K562 (cell line): ENCODE measurements around the gene ODAD4. TPM values are rescaled to one million over a fixed set of nuclear protein-coding genes. Genes with fewer than 3 reads are reported as not detected.

Experiments
- ATAC-seq: fragments of 200-7000 bp; cut with Tn5 transposase; 3 replicates; pipeline ENCODE4 v1.9.1; 2020; ENCODE audit warnings: moderate library complexity
- BruUV-seq: library from RNA; stranded (reverse); fragments of 400-500 nt; replicated peaks from 2 replicates; lab custom pipeline; 2021; lab: Mats Ljungman, UMichigan
- CTCF ChIA-PET: fragments of 300-600 bp; formaldehyde crosslinking; extraction: SDS; loops from one replicate; lab custom pipeline; 2021; ENCODE audit warnings: low intra/inter-chr PET ratio; lab: Yijun Ruan, JAX
- POLR2A ChIA-PET: fragments of 300-600, 350-650 bp; sonication (Branson Sonifier 250); formaldehyde crosslinking; extraction: SDS; loops from one replicate; lab custom pipeline; 2021; ENCODE audit warnings: antibody characterized with exemption, inconsistent platforms; lab: Yijun Ruan, JAX
- DNase-seq, 4 experiments: peaks; one replicate each; pipeline versions ENCODE4 v3.0.0 to v3.0.0-alpha.2; 2011 to 2018; ENCODE audit warnings: low spot score in 3 of 4, mixed read lengths in 3 of 4; ENCODE audit errors: extremely low read depth in 1 of 4
- FAIRE-seq: peaks from 2 replicates; lab custom pipeline; 2011; peaks lifted over from hg19 to GRCh38; lab: Jason Lieb, UNC
- H2AFZ ChIP-seq: 2 replicates; pipeline ENCODE4 v1.6.0; 2011; ENCODE audit warnings: low read depth, low read length, control low read depth, inconsistent platforms
- H3K27ac ChIP-seq: fragments of 200-600 bp; 3 replicates; pipeline ENCODE4 v1.8.0; 2011; ENCODE audit warnings: low read depth, mild to moderate bottlenecking, control low read depth, inconsistent platforms, low read length, moderate library complexity, mixed read lengths; ENCODE audit errors: extremely low read depth
- H3K27me3 ChIP-seq, 2 experiments: fragments of 300-600 bp in 1 of 2; 2 replicates in 1 of 2; 3 replicates in 1 of 2; pipeline versions ENCODE4 v1.6.0 to v1.8.0; 2011; ENCODE audit warnings: inconsistent platforms in 2 of 2, low read length in 2 of 2, mild to moderate bottlenecking in 1 of 2, mixed read lengths in 1 of 2, moderate library complexity in 1 of 2; ENCODE audit not compliant: control insufficient read depth in 2 of 2, insufficient read depth in 2 of 2
- H3K36me3 ChIP-seq: fragments of 300-600 bp; 3 replicates; pipeline ENCODE4 v1.8.0; 2011; ENCODE audit warnings: mild to moderate bottlenecking, low read length, inconsistent platforms; ENCODE audit not compliant: control insufficient read depth, insufficient read depth
- H3K4me1 ChIP-seq, 2 experiments: fragments of 200-600 bp in 1 of 2; replicated peaks in 1 of 2; 2 replicates in 1 of 2; 3 replicates in 1 of 2; pipeline versions ENCODE4 v1.5.1 to v1.8.0; 2011; ENCODE audit warnings: inconsistent platforms in 2 of 2, low read length in 2 of 2, mild to moderate bottlenecking in 1 of 2, mixed read lengths in 1 of 2, moderate library complexity in 1 of 2; ENCODE audit not compliant: control insufficient read depth in 2 of 2, insufficient read depth in 2 of 2
- H3K4me2 ChIP-seq: 2 replicates; pipeline ENCODE4 v1.6.1; 2011; ENCODE audit warnings: low read length, control low read depth, inconsistent platforms, mixed read lengths; ENCODE audit not compliant: insufficient read depth
- H3K4me3 ChIP-seq: fragments of 200-600 bp; sonication (generic), shearing (Covaris generic); 2 replicates; pipeline ENCODE4 v1.5.1; 2016; ENCODE audit warnings: control low read depth, inconsistent platforms
- H3K79me2 ChIP-seq: fragments of 200-600 bp; 3 replicates; pipeline ENCODE4 v1.8.0; 2011; ENCODE audit warnings: low read length, inconsistent platforms; ENCODE audit not compliant: control insufficient read depth, insufficient read depth
- H3K9ac ChIP-seq, 2 experiments: 2 replicates each; pipeline versions ENCODE4 v1.6.0 to v1.6.1; 2011; ENCODE audit warnings: low read depth in 2 of 2, low read length in 2 of 2, control low read depth in 1 of 2, inconsistent platforms in 1 of 2, mild to moderate bottlenecking in 1 of 2, mixed read lengths in 1 of 2; ENCODE audit not compliant: insufficient read depth in 1 of 2
- H3K9me1 ChIP-seq: one replicate; pipeline ENCODE4 v1.6.0; 2011; ENCODE audit warnings: inconsistent platforms, mild to moderate bottlenecking, low read length, moderate library complexity; ENCODE audit not compliant: control insufficient read depth, insufficient read depth
- H3K9me3 ChIP-seq: replicated peaks from 2 replicates; pipeline ENCODE4 v1.5.1; 2011; ENCODE audit warnings: low read depth, low read length, inconsistent platforms; ENCODE audit not compliant: control insufficient read depth, insufficient read depth
- H4K20me1 ChIP-seq: replicated peaks from 2 replicates; pipeline ENCODE4 v1.6.1; 2011; ENCODE audit warnings: low read length, inconsistent platforms, mixed read lengths; ENCODE audit not compliant: control insufficient read depth, insufficient read depth
- BRCA1 ChIP-seq, 2 experiments: fragments of 450-650 bp in 1 of 2; sonication (generic) in 1 of 2; formaldehyde crosslinking in 1 of 2; IDR thresholded peaks; 2 replicates each; pipeline versions ENCODE4 v1.5.0 to v1.6.1; 2017 to 2020; ENCODE audit warnings: mild to moderate bottlenecking in 1 of 2, missing genetic modification reagents in 1 of 2
- CAMTA2 ChIP-seq: fragments of 250-450 bp; sonication (Bioruptor Pico); conservative IDR thresholded peaks from 2 replicates; pipeline ENCODE4 v1.5.1; 2022
- CBX3 ChIP-seq, 2 experiments: IDR thresholded peaks; 1 replicate in 1 of 2; 2 replicates in 1 of 2; pipeline ENCODE4 v1.6.1; 2012; ENCODE audit warnings: inconsistent platforms in 2 of 2, low read length in 2 of 2, borderline replicate concordance in 1 of 2, control low read depth in 1 of 2
- CC2D1A ChIP-seq: fragments of 450-650 bp; IDR thresholded peaks from 2 replicates; pipeline ENCODE4 v1.6.1; 2017; ENCODE audit warnings: mild to moderate bottlenecking
- MTA2 ChIP-seq: fragments of 450-650 bp; IDR thresholded peaks from 2 replicates; pipeline ENCODE4 v1.6.1; 2016; ENCODE audit warnings: low read depth
- NBN ChIP-seq: fragments of 450-650 bp; IDR thresholded peaks from 2 replicates; pipeline ENCODE4 v1.6.1; 2016; ENCODE audit warnings: low read depth, mild to moderate bottlenecking
- RB1 ChIP-seq: fragments of 450-650 bp; IDR thresholded peaks from 2 replicates; pipeline ENCODE4 v1.6.1; 2017; ENCODE audit warnings: low read depth, mild to moderate bottlenecking
- SMAD1 ChIP-seq: fragments of 150-350 bp; IDR thresholded peaks from 2 replicates; pipeline ENCODE4 v1.6.1; 2014; ENCODE audit warnings: low read length, low read depth; ENCODE audit not compliant: partially characterized antibody
- YBX1 ChIP-seq: fragments of 450-650 bp; IDR thresholded peaks from 2 replicates; pipeline ENCODE4 v1.7.1; 2016; ENCODE audit warnings: mild to moderate bottlenecking
- ZKSCAN8 ChIP-seq: fragments of 200-800 bp; sonication (Bioruptor generic); IDR thresholded peaks from 2 replicates; pipeline ENCODE4 v1.6.1; 2016; ENCODE audit warnings: missing genetic modification characterization, missing compliant biosample characterization
- ZNF174 ChIP-seq: fragments of 250-450 bp; sonication (Bioruptor Pico); IDR thresholded peaks from 2 replicates; pipeline ENCODE4 v1.4.0; 2020; ENCODE audit warnings: mild to moderate bottlenecking
- ZNF316 ChIP-seq: fragments of 450-650 bp; IDR thresholded peaks from 2 replicates; pipeline ENCODE4 v1.6.1; 2016
- ZNF324 ChIP-seq: fragments of 250-450 bp; sonication (Bioruptor Pico); IDR thresholded peaks from 2 replicates; pipeline ENCODE4 v1.4.0; 2020; ENCODE audit warnings: mild to moderate bottlenecking
- WGBS: fragments of 100-300 bp; shearing (Covaris generic); methylation state at CpG from one replicate; pipeline ENCODE4 v1.1.6; 2016; ENCODE audit warnings: low coverage, mixed read lengths; ENCODE audit not compliant: insufficient coverage; ENCODE audit errors: missing lambda C conversion rate; 5-methylcytosine and 5-hydroxymethylcytosine counted together
- in situ Hi-C: fragments of 300-500 bp; cut with MboI; formaldehyde crosslinking; loops from 4 replicates; pipeline ENCODE4 v1.15.0; 2018; ENCODE audit warnings: inconsistent platforms, mixed read lengths
- intact Hi-C: fragments of 100-400 bp; cut with micrococcal nuclease; formaldehyde crosslinking; loops from 2 replicates; pipeline ENCODE4 v1.14.2; 2022
- polyA plus RNA-seq, 8 experiments: library from polyadenylated mRNA; depleted of rRNA in 4 of 8; stranded (reverse) in 5 of 8; unstranded in 3 of 8; fragments of >200 nt; fragmentation: Nextera tagmentation in 2 of 8; fragmentation: Illumina TruSeq in 1 of 8; extraction: Ambion mirVana in 2 of 8; extraction: Trizol in 1 of 8; gene quantifications; 2 replicates each; pipeline versions ENCODE4 v1.2.1 to v1.2.3, GENCODE V29; 2011 to 2014; ENCODE audit warnings: inconsistent platforms in 1 of 8, missing spikeins in 1 of 8
- total RNA-seq, 7 experiments: library from RNA; depleted of rRNA in 6 of 7; stranded (reverse); fragments of >200 nt in 6 of 7; fragmentation: Illumina TruSeq in 2 of 7; extraction: Trizol in 2 of 7; gene quantifications; 2 replicates each; pipeline versions ENCODE4 v1.2.1 to v1.2.3, GENCODE V29; 2011 to 2021; ENCODE audit warnings: low replicate concordance in 1 of 7
- TF ChIP-seq, protein P1 (sequence below): fragments of 450-650 bp; IDR thresholded peaks from 2 replicates; pipeline ENCODE4 v1.6.1; 2016; ENCODE audit warnings: low read depth, mild to moderate bottlenecking, moderate library complexity
- TF ChIP-seq, protein P2 (sequence below): fragments of 450-650 bp; formaldehyde crosslinking; IDR thresholded peaks from 2 replicates; pipeline ENCODE4 v1.4.0; 2020; ENCODE audit warnings: mild to moderate bottlenecking
- TF ChIP-seq, protein P3 (sequence below): fragments of 250-450 bp; sonication (Bioruptor Pico); IDR thresholded peaks from 2 replicates; pipeline ENCODE4 v1.5.0; 2021
- TF ChIP-seq, protein P4 (sequence below): IDR thresholded peaks from 2 replicates; pipeline ENCODE4 v1.6.1; 2016; ENCODE audit warnings: missing genetic modification characterization, missing compliant biosample characterization
- TF ChIP-seq, protein P5 (sequence below): sonication (generic); IDR thresholded peaks from 2 replicates; pipeline ENCODE4 v1.6.1; 2016

ODAD4 gene
- total and polyA plus RNA-seq, 9 of the 15 experiments (the other 6 are each of a cell fraction or from before 2014, with no cell fraction given): 0.09 to 0.98 (median 0.51) TPM

DNA sequence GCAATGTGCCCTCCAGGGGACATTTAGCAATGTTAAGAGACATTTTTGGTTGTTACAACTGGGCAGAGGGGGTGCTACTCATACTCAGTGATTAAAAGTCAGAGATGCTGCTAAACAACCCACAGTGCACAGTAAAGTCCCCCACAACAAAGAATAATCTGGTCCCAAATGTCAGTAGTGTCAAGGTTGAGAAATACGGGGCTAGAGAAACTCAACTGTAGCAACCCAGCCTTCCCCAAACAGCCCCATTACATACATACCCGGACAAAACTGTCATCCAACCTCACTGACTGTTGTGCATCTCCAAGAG lies 66.4 kb downstream of the ODAD4 start:
- Histone ChIP-seq H3K4me1 (no peaks in the 10 kb centered on the region), H2AFZ (no peak overlapping the region), H3K4me2 (no peak overlapping the region), H3K27ac (no peak overlapping the region), H3K27me3 (no peaks in the 10 kb centered on the region), H3K9ac (no peak overlapping the region), H3K36me3 (peaks cover 89% of the 10 kb centered on the region), H3K4me3 (no peak overlapping the region), H3K9me3 (no peaks in the 10 kb centered on the region), H4K20me1 (no peaks in the 10 kb centered on the region; the same call in 1 of the 2 replicates), H3K79me2 (peaks cover 11% of the 10 kb centered on the region; the same call in 2 of the 3 replicates), H3K9me1 (no peaks in the 10 kb centered on the region)
- WGBS: 98% methylated on average over 2 of the region's 2 CpGs
- DNase-seq: no peak
- intact Hi-C loops: no loop called here
- ChIA-PET CTCF (no interaction called here), POLR2A (interaction anchor here (0.6 to 3.9 kb wide), 6 partner anchors 9 to 210 kb away, joined by 3 to 16 read pairs (median 4); partner anchors contain the start of gene JUP)
- TF ChIP-seq ZNF324 (CRISPR knock-in tag) (no peak), CAMTA2 (no peak), CBX3 (IDR thresholded peaks at IDR 0.05; ENCODE audit: borderline replicate concordance in 1 of 2, low read length in 2 of 2) (no peak), ZKSCAN8 (CRISPR knock-in tag) (no peak), RB1 (no peak), SMAD1 (no peak), MTA2 (no peak), ZNF316 (no peak), YBX1 (no peak), ZNF174 (CRISPR knock-in tag) (no peak), BRCA1 (IDR thresholded peaks at IDR 0.05) (no peak), BRCA1 (CRISPR knock-in tag; IDR thresholded peaks at IDR 0.05) (no peak), NBN (no peak), CC2D1A (no peak)
- TF ChIP-seq, protein P1, sequence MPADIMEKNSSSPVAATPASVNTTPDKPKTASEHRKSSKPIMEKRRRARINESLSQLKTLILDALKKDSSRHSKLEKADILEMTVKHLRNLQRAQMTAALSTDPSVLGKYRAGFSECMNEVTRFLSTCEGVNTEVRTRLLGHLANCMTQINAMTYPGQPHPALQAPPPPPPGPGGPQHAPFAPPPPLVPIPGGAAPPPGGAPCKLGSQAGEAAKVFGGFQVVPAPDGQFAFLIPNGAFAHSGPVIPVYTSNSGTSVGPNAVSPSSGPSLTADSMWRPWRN: no peak
- TF ChIP-seq, protein P2, sequence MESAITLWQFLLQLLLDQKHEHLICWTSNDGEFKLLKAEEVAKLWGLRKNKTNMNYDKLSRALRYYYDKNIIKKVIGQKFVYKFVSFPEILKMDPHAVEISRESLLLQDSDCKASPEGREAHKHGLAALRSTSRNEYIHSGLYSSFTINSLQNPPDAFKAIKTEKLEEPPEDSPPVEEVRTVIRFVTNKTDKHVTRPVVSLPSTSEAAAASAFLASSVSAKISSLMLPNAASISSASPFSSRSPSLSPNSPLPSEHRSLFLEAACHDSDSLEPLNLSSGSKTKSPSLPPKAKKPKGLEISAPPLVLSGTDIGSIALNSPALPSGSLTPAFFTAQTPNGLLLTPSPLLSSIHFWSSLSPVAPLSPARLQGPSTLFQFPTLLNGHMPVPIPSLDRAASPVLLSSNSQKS (CRISPR knock-in tag): no peak
- TF ChIP-seq, protein P3, sequence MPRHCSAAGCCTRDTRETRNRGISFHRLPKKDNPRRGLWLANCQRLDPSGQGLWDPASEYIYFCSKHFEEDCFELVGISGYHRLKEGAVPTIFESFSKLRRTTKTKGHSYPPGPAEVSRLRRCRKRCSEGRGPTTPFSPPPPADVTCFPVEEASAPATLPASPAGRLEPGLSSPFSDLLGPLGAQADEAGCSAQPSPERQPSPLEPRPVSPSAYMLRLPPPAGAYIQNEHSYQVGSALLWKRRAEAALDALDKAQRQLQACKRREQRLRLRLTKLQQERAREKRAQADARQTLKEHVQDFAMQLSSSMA (CRISPR knock-in tag): no peak
- TF ChIP-seq, protein P4, sequence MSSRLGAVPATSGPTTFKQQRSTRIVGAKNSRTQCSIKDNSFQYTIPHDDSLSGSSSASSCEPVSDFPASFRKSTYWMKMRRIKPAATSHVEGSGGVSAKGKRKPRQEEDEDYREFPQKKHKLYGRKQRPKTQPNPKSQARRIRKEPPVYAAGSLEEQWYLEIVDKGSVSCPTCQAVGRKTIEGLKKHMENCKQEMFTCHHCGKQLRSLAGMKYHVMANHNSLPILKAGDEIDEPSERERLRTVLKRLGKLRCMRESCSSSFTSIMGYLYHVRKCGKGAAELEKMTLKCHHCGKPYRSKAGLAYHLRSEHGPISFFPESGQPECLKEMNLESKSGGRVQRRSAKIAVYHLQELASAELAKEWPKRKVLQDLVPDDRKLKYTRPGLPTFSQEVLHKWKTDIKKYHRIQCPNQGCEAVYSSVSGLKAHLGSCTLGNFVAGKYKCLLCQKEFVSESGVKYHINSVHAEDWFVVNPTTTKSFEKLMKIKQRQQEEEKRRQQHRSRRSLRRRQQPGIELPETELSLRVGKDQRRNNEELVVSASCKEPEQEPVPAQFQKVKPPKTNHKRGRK (tag): no peak
- TF ChIP-seq, protein P5, sequence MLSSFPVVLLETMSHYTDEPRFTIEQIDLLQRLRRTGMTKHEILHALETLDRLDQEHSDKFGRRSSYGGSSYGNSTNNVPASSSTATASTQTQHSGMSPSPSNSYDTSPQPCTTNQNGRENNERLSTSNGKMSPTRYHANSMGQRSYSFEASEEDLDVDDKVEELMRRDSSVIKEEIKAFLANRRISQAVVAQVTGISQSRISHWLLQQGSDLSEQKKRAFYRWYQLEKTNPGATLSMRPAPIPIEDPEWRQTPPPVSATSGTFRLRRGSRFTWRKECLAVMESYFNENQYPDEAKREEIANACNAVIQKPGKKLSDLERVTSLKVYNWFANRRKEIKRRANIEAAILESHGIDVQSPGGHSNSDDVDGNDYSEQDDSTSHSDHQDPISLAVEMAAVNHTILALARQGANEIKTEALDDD: no peak
- no TSS peak for BruUV-seq
- FAIRE-seq: no peak
- ATAC-seq: no peak
- in situ Hi-C loops: no loop called here
